H9 (cell line): ENCODE results near the gene MYRIP. TPM values are rescaled to one million over a fixed set of nuclear protein-coding genes. Genes with fewer than 3 reads are reported as not detected.

Experiments
- DNase-seq: peaks from one replicate; pipeline ENCODE4 v3.0.0-alpha.2; 2017
- H2AFZ ChIP-seq: one replicate; pipeline ENCODE4 v1.6.1; 2013; ENCODE audit warnings: mild to moderate bottlenecking, low read length, control low read depth, moderate library complexity
- H2AK5ac ChIP-seq: 2 replicates; pipeline ENCODE4 v1.6.1; 2013; ENCODE audit warnings: low read length, control low read depth, mixed read lengths; ENCODE audit not compliant: insufficient read length
- H2BK120ac ChIP-seq: one replicate; pipeline ENCODE4 v1.6.1; 2013; ENCODE audit warnings: low read depth, mild to moderate bottlenecking, low read length, control low read depth, inconsistent platforms; ENCODE audit not compliant: poor library complexity, severe bottlenecking
- H2BK12ac ChIP-seq: 2 replicates; pipeline ENCODE4 v1.6.1; 2013; ENCODE audit warnings: low read length, control low read depth, mixed read lengths, low read depth; ENCODE audit not compliant: insufficient read length
- H2BK15ac ChIP-seq: 2 replicates; pipeline ENCODE4 v1.6.1; 2013; ENCODE audit warnings: low read depth, low read length, control low read depth
- H2BK20ac ChIP-seq: one replicate; pipeline ENCODE4 v1.6.1; 2013; ENCODE audit warnings: low read depth, mild to moderate bottlenecking, low read length, control low read depth, inconsistent platforms; ENCODE audit not compliant: poor library complexity, severe bottlenecking
- H2BK5ac ChIP-seq: 2 replicates; pipeline ENCODE4 v1.6.1; 2013; ENCODE audit warnings: low read length, control low read depth, mixed read lengths; ENCODE audit not compliant: insufficient read length
- H3K14ac ChIP-seq: 2 replicates; pipeline ENCODE4 v1.6.1; 2013; ENCODE audit warnings: low read length, control low read depth; ENCODE audit not compliant: insufficient read depth
- H3K18ac ChIP-seq: 2 replicates; pipeline ENCODE4 v1.6.1; 2013; ENCODE audit warnings: low read depth, mild to moderate bottlenecking, mixed read lengths, low read length, control low read depth; ENCODE audit not compliant: insufficient read length
- H3K23ac ChIP-seq: 2 replicates; pipeline ENCODE4 v1.6.1; 2013; ENCODE audit warnings: low read length, control low read depth, mixed read lengths, low read depth; ENCODE audit not compliant: insufficient read length
- H3K23me2 ChIP-seq: 2 replicates; pipeline ENCODE4 v1.6.1; 2013; ENCODE audit warnings: low read depth, mild to moderate bottlenecking, mixed read lengths, low read length, control low read depth; ENCODE audit not compliant: insufficient read length, poor library complexity, severe bottlenecking
- H3K27ac ChIP-seq: 2 replicates; pipeline ENCODE4 v1.5.1; 2013; ENCODE audit warnings: low read length, control low read depth, mixed read lengths, low read depth; ENCODE audit not compliant: insufficient read length
- H3K27me3 ChIP-seq: 2 replicates; pipeline ENCODE4 v1.6.1; 2013; ENCODE audit warnings: low read length, control low read depth, inconsistent platforms; ENCODE audit not compliant: insufficient read depth
- H3K4ac ChIP-seq: 2 replicates; pipeline ENCODE4 v1.6.1; 2013; ENCODE audit warnings: low read depth, mild to moderate bottlenecking, control low read depth, inconsistent platforms, low read length, moderate library complexity
- H3K4me1 ChIP-seq: 2 replicates; pipeline ENCODE4 v1.6.1; 2013; ENCODE audit warnings: low read length, control low read depth, inconsistent platforms; ENCODE audit not compliant: insufficient read depth
- H3K4me2 ChIP-seq: 2 replicates; pipeline ENCODE4 v1.6.1; 2013; ENCODE audit warnings: low read length, control low read depth, mixed read lengths; ENCODE audit not compliant: insufficient read length, insufficient read depth
- H3K56ac ChIP-seq: 2 replicates; pipeline ENCODE4 v1.6.1; 2013; ENCODE audit warnings: low read depth, mild to moderate bottlenecking, mixed read lengths, low read length, control low read depth; ENCODE audit not compliant: insufficient read length
- H3K79me1 ChIP-seq: 2 replicates; pipeline ENCODE4 v1.6.1; 2013; ENCODE audit warnings: low read depth, mild to moderate bottlenecking, moderate library complexity, low read length, control low read depth, inconsistent platforms; ENCODE audit not compliant: insufficient read depth, poor library complexity, severe bottlenecking
- H3K79me2 ChIP-seq: 2 replicates; pipeline ENCODE4 v1.6.1; 2013; ENCODE audit warnings: low read length, control low read depth, inconsistent platforms; ENCODE audit not compliant: insufficient read depth
- H3K9ac ChIP-seq: 2 replicates; pipeline ENCODE4 v1.6.1; 2013; ENCODE audit warnings: low read length, control low read depth, mixed read lengths; ENCODE audit not compliant: insufficient read length; ENCODE audit errors: extremely low read depth
- H3K9me3 ChIP-seq: one replicate; pipeline ENCODE4 v1.6.1; 2013; ENCODE audit warnings: low read depth, low read length, inconsistent platforms; ENCODE audit not compliant: control insufficient read depth
- H3T11ph ChIP-seq: one replicate; pipeline ENCODE4 v1.6.1; 2013; ENCODE audit warnings: mild to moderate bottlenecking, low read length, control low read depth, inconsistent platforms
- H4K20me1 ChIP-seq: one replicate; pipeline ENCODE4 v1.6.1; 2013; ENCODE audit not compliant: control insufficient read depth, insufficient read length, insufficient read depth
- H4K5ac ChIP-seq: 2 replicates; pipeline ENCODE4 v1.6.1; 2013; ENCODE audit warnings: low read depth, mild to moderate bottlenecking, mixed read lengths, low read length, control low read depth; ENCODE audit not compliant: insufficient read length
- H4K8ac ChIP-seq: replicated peaks from 2 replicates; pipeline ENCODE4 v1.6.1; 2013; ENCODE audit warnings: low read length, control low read depth, mixed read lengths, low read depth; ENCODE audit not compliant: insufficient read length
- H4K91ac ChIP-seq: 2 replicates; pipeline ENCODE4 v1.6.1; 2013; ENCODE audit warnings: low read depth, mild to moderate bottlenecking, moderate library complexity, mixed read lengths, low read length, control low read depth; ENCODE audit not compliant: insufficient read length
- H3K27ac Mint-ChIP-seq, 3 experiments: 2 replicates in 2 of 3; 3 replicates in 1 of 3; pipeline ENCODE4 v1.8.0; 2020 to 2021; ENCODE audit warnings: mixed read lengths in 3 of 3, mild to moderate bottlenecking in 1 of 3, moderate library complexity in 1 of 3
- H3K27me3 Mint-ChIP-seq: 2 replicates; pipeline ENCODE4 v1.8.0; 2021; ENCODE audit warnings: low read depth, mild to moderate bottlenecking, moderate library complexity, mixed read lengths
- H3K36me3 Mint-ChIP-seq, 3 experiments: 2 replicates in 2 of 3; 3 replicates in 1 of 3; pipeline ENCODE4 v1.8.0; 2020 to 2021; ENCODE audit warnings: low read depth in 3 of 3, mixed read lengths in 3 of 3; ENCODE audit not compliant: insufficient read depth in 1 of 3
- H3K4me1 Mint-ChIP-seq, 2 experiments: 2 replicates each; pipeline ENCODE4 v1.8.0; 2020; ENCODE audit warnings: mixed read lengths in 2 of 2
- H3K4me3 Mint-ChIP-seq, 2 experiments: 2 replicates in 1 of 2; 3 replicates in 1 of 2; pipeline ENCODE4 v1.8.0; 2020 to 2021; ENCODE audit warnings: mild to moderate bottlenecking in 2 of 2, mixed read lengths in 2 of 2, moderate library complexity in 1 of 2
- H3K9me3 Mint-ChIP-seq, 2 experiments: 2 replicates in 1 of 2; 3 replicates in 1 of 2; pipeline ENCODE4 v1.8.0; 2020; ENCODE audit warnings: mild to moderate bottlenecking in 2 of 2, mixed read lengths in 2 of 2, moderate library complexity in 1 of 2
- WGBS: extraction: QIAGEN DNeasy Blood & Tissue Kit; methylation state at CpG from one replicate; pipeline ENCODE4 v1.1.7; 2013; ENCODE audit warnings: missing lambda C conversion rate, low lambda C conversion rate, mixed read lengths; ENCODE audit not compliant: insufficient read length; ENCODE audit errors: extremely low coverage; 5-methylcytosine and 5-hydroxymethylcytosine counted together
- total RNA-seq: library from RNA; stranded (reverse); gene quantifications from 2 replicates; pipeline ENCODE4 v1.2.1, GENCODE V29; 2021
- TF ChIP-seq, protein P1 (sequence below): fragments of 200-600 bp; sonication (generic); conservative IDR thresholded peaks from 3 replicates; pipeline ENCODE4 v1.8.0; 2021; ENCODE audit warnings: antibody characterized with exemption, mild to moderate bottlenecking

The MYRIP gene
- total RNA-seq, 1 experiment from 2014 or later = 1.8 TPM

DNA sequence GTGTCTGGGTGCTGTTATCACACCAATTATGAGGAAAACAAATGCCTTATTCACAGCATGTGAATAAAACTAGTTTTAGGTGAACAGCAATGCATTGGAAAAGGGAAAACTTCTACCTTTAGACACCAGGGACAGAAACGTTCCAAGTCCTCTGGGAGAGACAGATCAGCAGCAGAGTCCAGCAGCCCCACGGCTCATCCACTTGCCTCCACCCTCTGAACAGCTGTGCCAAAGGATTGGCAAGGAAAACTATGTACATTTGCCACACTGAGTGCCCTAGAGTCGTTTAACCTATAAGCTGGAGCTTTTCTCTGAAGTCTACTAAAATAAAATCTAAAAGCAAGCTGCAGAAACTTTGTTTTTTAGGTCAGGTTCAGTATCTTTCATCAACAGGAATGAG is 392.4 kb downstream of the MYRIP start:
- H3K23ac ChIP-seq = no peak overlapping the region
- H3K4ac ChIP-seq = no peak overlapping the region
- Mint-ChIP-seq H3K27ac (no peak overlapping the region), H3K36me3 (no peaks in the 10 kb centered on the region), H3K4me3 (no peak overlapping the region), H3K9me3 (no peaks in the 10 kb centered on the region), H3K27me3 (no peaks in the 10 kb centered on the region), H3K4me1 (peaks cover 6 to 8% of the 10 kb centered on the region in 2 experiments)
- H3K79me1 ChIP-seq = no peaks in the 10 kb centered on the region
- no peak overlapping the region for H2BK120ac ChIP-seq
- no peak overlapping the region for H2BK15ac ChIP-seq
- no peak overlapping the region for H2BK20ac ChIP-seq
- H2AFZ ChIP-seq = no peak overlapping the region
- no peak overlapping the region for H4K5ac ChIP-seq
- H3K23me2 ChIP-seq = no peaks in the 10 kb centered on the region
- no peak overlapping the region for H3K56ac ChIP-seq
- H3K9ac ChIP-seq = no peak overlapping the region
- TF ChIP-seq, protein P1, sequence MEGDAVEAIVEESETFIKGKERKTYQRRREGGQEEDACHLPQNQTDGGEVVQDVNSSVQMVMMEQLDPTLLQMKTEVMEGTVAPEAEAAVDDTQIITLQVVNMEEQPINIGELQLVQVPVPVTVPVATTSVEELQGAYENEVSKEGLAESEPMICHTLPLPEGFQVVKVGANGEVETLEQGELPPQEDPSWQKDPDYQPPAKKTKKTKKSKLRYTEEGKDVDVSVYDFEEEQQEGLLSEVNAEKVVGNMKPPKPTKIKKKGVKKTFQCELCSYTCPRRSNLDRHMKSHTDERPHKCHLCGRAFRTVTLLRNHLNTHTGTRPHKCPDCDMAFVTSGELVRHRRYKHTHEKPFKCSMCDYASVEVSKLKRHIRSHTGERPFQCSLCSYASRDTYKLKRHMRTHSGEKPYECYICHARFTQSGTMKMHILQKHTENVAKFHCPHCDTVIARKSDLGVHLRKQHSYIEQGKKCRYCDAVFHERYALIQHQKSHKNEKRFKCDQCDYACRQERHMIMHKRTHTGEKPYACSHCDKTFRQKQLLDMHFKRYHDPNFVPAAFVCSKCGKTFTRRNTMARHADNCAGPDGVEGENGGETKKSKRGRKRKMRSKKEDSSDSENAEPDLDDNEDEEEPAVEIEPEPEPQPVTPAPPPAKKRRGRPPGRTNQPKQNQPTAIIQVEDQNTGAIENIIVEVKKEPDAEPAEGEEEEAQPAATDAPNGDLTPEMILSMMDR = no peak
- H3K18ac ChIP-seq = no peak overlapping the region
- H3K4me1 ChIP-seq = no peaks in the 10 kb centered on the region; the same call in 1 of the 2 replicates
- no peaks in the 10 kb centered on the region for H3K79me2 ChIP-seq
- H2BK12ac ChIP-seq = no peak overlapping the region
- no peak overlapping the region for H3K4me2 ChIP-seq
- H4K20me1 ChIP-seq = no peaks in the 10 kb centered on the region
- WGBS = no CpG with 5 or more reads among the region's 3 CpGs
- H3K27ac ChIP-seq = no peak overlapping the region
- no peaks in the 10 kb centered on the region for H3K27me3 ChIP-seq
- H4K8ac ChIP-seq = no peak overlapping the region
- no peak overlapping the region for H3K14ac ChIP-seq
- no peak overlapping the region for H2AK5ac ChIP-seq
- no peak for DNase-seq
- H4K91ac ChIP-seq = no peak overlapping the region
- H2BK5ac ChIP-seq = no peak overlapping the region
- no peak overlapping the region for H3T11ph ChIP-seq
- H3K9me3 ChIP-seq = no peaks in the 10 kb centered on the region
